Chondrocyte (in vitro differentiated cells): ENCODE results near the gene ARHGAP19. TPM values are rescaled to one million over a fixed set of nuclear protein-coding genes. Genes with fewer than 3 reads are reported as not detected.
A peak's percentile ranks its signal among the peaks of the same experiment; 100 is the strongest.

Experiments used
- DNase-seq: peaks from one replicate; pipeline ENCODE4 v3.0.0; 2021; ENCODE audit warnings: mixed read lengths, low spot score
- H3K27ac Mint-ChIP-seq: one replicate; pipeline ENCODE4 v1.8.0; 2021; ENCODE audit warnings: mild to moderate bottlenecking, moderate library complexity, mixed read lengths; ENCODE audit not compliant: unreplicated experiment
- H3K27me3 Mint-ChIP-seq: 2 replicates; pipeline ENCODE4 v1.8.0; 2021; ENCODE audit warnings: low read depth, mixed read lengths
- H3K36me3 Mint-ChIP-seq: 2 replicates; pipeline ENCODE4 v1.8.0; 2021; ENCODE audit warnings: low read depth, mixed read lengths
- H3K4me1 Mint-ChIP-seq: 2 replicates; pipeline ENCODE4 v1.8.0; 2021; ENCODE audit warnings: low read depth, mild to moderate bottlenecking, mixed read lengths
- H3K4me3 Mint-ChIP-seq: one replicate; pipeline ENCODE4 v1.8.0; 2021; ENCODE audit warnings: mild to moderate bottlenecking, moderate library complexity, mixed read lengths; ENCODE audit not compliant: unreplicated experiment
- H3K9me3 Mint-ChIP-seq: 2 replicates; pipeline ENCODE4 v1.8.0; 2021; ENCODE audit warnings: low read depth, mixed read lengths
- CTCF ChIP-seq: fragments of 200-600 bp; sonication (generic); IDR thresholded peaks from 2 replicates; pipeline ENCODE4 v1.5.0; 2021; ENCODE audit warnings: antibody characterized with exemption, mild to moderate bottlenecking, moderate library complexity
- total RNA-seq: library from RNA; stranded (reverse); gene quantifications from 3 replicates; pipeline ENCODE4 v1.2.1, GENCODE V29; 2021

Gene ARHGAP19
- total RNA-seq, 1 donor from 2014 or later: 2.6 TPM

GRCh38 chr10:97235353-97235752 lies 57.1 kb downstream of the ARHGAP19 start:
- no peak for TF ChIP-seq CTCF
- no peak for DNase-seq
- Mint-ChIP-seq H3K36me3 (peaks cover 2% of the 10 kb centered on the region), H3K4me3 (no peak overlapping the region), H3K27ac (no peak overlapping the region), H3K4me1 (peaks cover 1% of the 10 kb centered on the region), H3K9me3 (no peaks in the 10 kb centered on the region), H3K27me3 (no peaks in the 10 kb centered on the region)

- Mint-ChIP-seq H3K4me3 (no peak overlapping the region), H3K27me3 (no peaks in the 10 kb centered on the region), H3K36me3 (peaks cover 2% of the 10 kb centered on the region), H3K27ac (no peak overlapping the region), H3K4me1 (peaks cover 7% of the 10 kb centered on the region), H3K9me3 (no peaks in the 10 kb centered on the region)
- no peak for DNase-seq
- TF ChIP-seq CTCF: peak; percentile 86
These were observed 58.0 kb downstream of the ARHGAP19 start for GRCh38 chr10:97234400-97234799.

- no peak for DNase-seq
- H3K27ac Mint-ChIP-seq: no peak overlapping the region
These were observed 62.3 kb downstream of the ARHGAP19 start for GRCh38 chr10:97230146-97230545.

GRCh38 chr10:97229322-97230015 lies 63.0 kb downstream of the ARHGAP19 start:
- H3K4me3 Mint-ChIP-seq: no peak overlapping the region
- no peaks in the 10 kb centered on the region for H3K27me3 Mint-ChIP-seq
- H3K4me1 Mint-ChIP-seq: peaks cover 7% of the 10 kb centered on the region
- TF ChIP-seq CTCF: no peak
- no peak for DNase-seq
- no peaks in the 10 kb centered on the region for H3K9me3 Mint-ChIP-seq
- no peak overlapping the region for H3K27ac Mint-ChIP-seq
- H3K36me3 Mint-ChIP-seq: peaks cover 5% of the 10 kb centered on the region

More at GRCh38 chr10:97230146-97230545, 62.3 kb downstream of the ARHGAP19 start:
- Mint-ChIP-seq H3K4me1 (peaks cover 7% of the 10 kb centered on the region), H3K27me3 (no peaks in the 10 kb centered on the region), H3K9me3 (no peaks in the 10 kb centered on the region), H3K36me3 (peaks cover 5% of the 10 kb centered on the region), H3K4me3 (no peak overlapping the region)
- no peak for TF ChIP-seq CTCF

GRCh38 chr10:97228775-97229157 lies 63.7 kb downstream of the ARHGAP19 start:
- H3K4me3 Mint-ChIP-seq: no peak overlapping the region
- H3K4me1 Mint-ChIP-seq: peaks cover 7% of the 10 kb centered on the region
- H3K27me3 Mint-ChIP-seq: no peaks in the 10 kb centered on the region
- TF ChIP-seq CTCF: no peak
- H3K27ac Mint-ChIP-seq: no peak overlapping the region
- no peaks in the 10 kb centered on the region for H3K9me3 Mint-ChIP-seq
- no peak for DNase-seq
- H3K36me3 Mint-ChIP-seq: peaks cover 5% of the 10 kb centered on the region
